K562 (cell line): Measurements from ENCODE around the gene RNF26. TPM values are rescaled to one million over a fixed set of nuclear protein-coding genes. Genes with fewer than 3 reads are reported as not detected.

Experiments
- ATF7 ChIP-seq: fragments of 450-650 bp; IDR thresholded peaks from 2 replicates; pipeline ENCODE4 v1.7.1; 2014; ENCODE audit warnings: mild to moderate bottlenecking, moderate library complexity
- CC2D1A ChIP-seq: fragments of 450-650 bp; IDR thresholded peaks from 2 replicates; pipeline ENCODE4 v1.6.1; 2017; ENCODE audit warnings: mild to moderate bottlenecking
- CEBPB ChIP-seq: fragments of 450-650 bp; IDR thresholded peaks from 2 replicates; pipeline ENCODE4 v1.6.1; 2016; ENCODE audit warnings: missing genetic modification characterization, missing compliant biosample characterization
- CREB3 ChIP-seq: fragments of 450-650 bp; conservative IDR thresholded peaks from 2 replicates; pipeline ENCODE4 v1.6.1; 2016; ENCODE audit warnings: missing genetic modification characterization, low read depth, mild to moderate bottlenecking, missing compliant biosample characterization, moderate library complexity
- DIDO1 ChIP-seq: fragments of 450-650 bp; IDR thresholded peaks from 2 replicates; pipeline ENCODE4 v1.6.1; 2016; ENCODE audit warnings: low read depth, missing biosample characterization, missing genetic modification characterization
- E4F1 ChIP-seq: fragments of 250-450 bp; sonication (Bioruptor Pico); IDR thresholded peaks from 2 replicates; pipeline ENCODE4 v1.5.0; 2021; ENCODE audit warnings: mild to moderate bottlenecking, borderline replicate concordance
- FOXA3 ChIP-seq, 2 experiments: fragments of 450-650 bp in 1 of 2; sonication (generic) in 1 of 2; formaldehyde crosslinking; IDR thresholded peaks in 1 of 2; conservative IDR thresholded peaks in 1 of 2; 2 replicates each; pipeline versions ENCODE4 v1.4.0 to v1.8.0; 2020 to 2022; ENCODE audit warnings: mild to moderate bottlenecking in 2 of 2, missing genetic modification reagents in 1 of 2
- HDGF ChIP-seq: fragments of 450-650 bp; IDR thresholded peaks from 2 replicates; pipeline ENCODE4 v1.6.1; 2016
- HNRNPK ChIP-seq: fragments of 200-400 bp; formaldehyde crosslinking; IDR thresholded peaks from one replicate; pipeline ENCODE4 v1.6.1; 2018; ENCODE audit warnings: mild to moderate bottlenecking, low read depth, low read length; ENCODE audit not compliant: poor library complexity, severe bottlenecking
- KLF13 ChIP-seq: fragments of 450-650 bp; IDR thresholded peaks from 2 replicates; pipeline ENCODE4 v1.6.1; 2016; ENCODE audit warnings: missing genetic modification characterization, low read depth, mild to moderate bottlenecking, missing compliant biosample characterization, moderate library complexity, borderline replicate concordance
- LCOR ChIP-seq: sonication (generic); formaldehyde crosslinking; IDR thresholded peaks from 2 replicates; pipeline ENCODE4 v1.8.0; 2022; ENCODE audit warnings: mild to moderate bottlenecking, missing genetic modification reagents
- MAFG ChIP-seq: fragments of 450-650 bp; conservative IDR thresholded peaks from 2 replicates; pipeline ENCODE4 v1.6.1; 2016; ENCODE audit warnings: missing genetic modification characterization, missing compliant biosample characterization
- NCOR1 ChIP-seq: fragments of 450-650 bp; IDR thresholded peaks from 2 replicates; pipeline ENCODE4 v1.6.1; 2016; ENCODE audit warnings: mild to moderate bottlenecking, moderate library complexity
- NFATC3 ChIP-seq: fragments of 450-650 bp; IDR thresholded peaks from 2 replicates; pipeline ENCODE4 v1.6.1; 2017; ENCODE audit warnings: mild to moderate bottlenecking
- PYGO2 ChIP-seq: fragments of 450-650 bp; IDR thresholded peaks from 2 replicates; pipeline ENCODE4 v1.6.1; 2016; ENCODE audit warnings: mild to moderate bottlenecking, missing genetic modification characterization, moderate library complexity, missing compliant biosample characterization
- SMARCA5 ChIP-seq: fragments of 450-650 bp; IDR thresholded peaks from 2 replicates; pipeline ENCODE4 v1.6.1; 2016
- TRIM28 ChIP-seq: fragments of 450-650 bp; IDR thresholded peaks from 2 replicates; pipeline ENCODE4 v1.6.1; 2017
- ZC3H11A ChIP-seq: IDR thresholded peaks from 2 replicates; pipeline ENCODE4 v1.6.1; 2012; ENCODE audit warnings: low read depth, low read length, improper control_type of control experiment
- ZNF143 ChIP-seq: sonication (generic); formaldehyde crosslinking; IDR thresholded peaks from 2 replicates; pipeline ENCODE4 v1.9.0; 2022; ENCODE audit warnings: mild to moderate bottlenecking, missing genetic modification reagents
- ZNF253 ChIP-seq: fragments of 250-450 bp; sonication (Bioruptor Pico); conservative IDR thresholded peaks from 2 replicates; pipeline ENCODE4 v1.6.1; 2021; ENCODE audit warnings: mild to moderate bottlenecking
- ZNF311 ChIP-seq: fragments of 250-450 bp; sonication (Bioruptor Pico); IDR thresholded peaks from 2 replicates; pipeline ENCODE4 v1.4.0; 2020; ENCODE audit warnings: mild to moderate bottlenecking, moderate library complexity
- ZNF584 ChIP-seq: fragments of 200-800 bp; sonication (Bioruptor generic); IDR thresholded peaks from 2 replicates; pipeline ENCODE4 v1.6.1; 2016; ENCODE audit warnings: low read depth, mild to moderate bottlenecking, missing genetic modification characterization, missing compliant biosample characterization
- polyA plus RNA-seq, 8 experiments: library from polyadenylated mRNA; depleted of rRNA in 4 of 8; stranded (reverse) in 5 of 8; unstranded in 3 of 8; fragments of >200 nt; fragmentation: Nextera tagmentation in 2 of 8; fragmentation: Illumina TruSeq in 1 of 8; extraction: Ambion mirVana in 2 of 8; extraction: Trizol in 1 of 8; gene quantifications; 2 replicates each; pipeline versions ENCODE4 v1.2.1 to v1.2.3, GENCODE V29; 2011 to 2014; ENCODE audit warnings: inconsistent platforms in 1 of 8, missing spikeins in 1 of 8
- total RNA-seq, 7 experiments: library from RNA; depleted of rRNA in 6 of 7; stranded (reverse); fragments of >200 nt in 6 of 7; fragmentation: Illumina TruSeq in 2 of 7; extraction: Trizol in 2 of 7; gene quantifications; 2 replicates each; pipeline versions ENCODE4 v1.2.1 to v1.2.3, GENCODE V29; 2011 to 2021; ENCODE audit warnings: low replicate concordance in 1 of 7
- TF ChIP-seq, protein P1 (sequence below): sonication (generic); formaldehyde crosslinking; IDR thresholded peaks from 2 replicates; pipeline ENCODE4 v1.8.1; 2023; ENCODE audit warnings: mild to moderate bottlenecking, missing genetic modification reagents, moderate library complexity
- TF ChIP-seq, protein P2 (sequence below): sonication (generic); formaldehyde crosslinking; IDR thresholded peaks from 2 replicates; pipeline ENCODE4 v1.8.0; 2022; ENCODE audit warnings: mild to moderate bottlenecking, missing genetic modification reagents

The RNF26 gene
- total and polyA plus RNA-seq, 9 of the 15 experiments (the other 6 are each of a cell fraction or from before 2014, with no cell fraction given): 5.3 to 53.6 (median 12.7) TPM

GRCh38 chr11:119381181-119381988, 47.1 kb downstream of the RNF26 start, which contains the start of gene USP2 (continued):
- TF ChIP-seq NFATC3 (no peak), HNRNPK (no peak), ZC3H11A (no peak), ZNF143 (CRISPR knock-in tag) (no peak), CC2D1A (no peak), CREB3 (tag) (no peak), ZNF311 (no peak), SMARCA5 (no peak), NCOR1 (0 out of 2 replicates have a peak, but pooled peaks have one; percentile 17), KLF13 (tag) (peak; percentile 51; the same call in 1 of the 2 replicates), ATF7 (peak; percentile 94), PYGO2 (tag) (no peak), MAFG (tag) (no peak), CEBPB (tag) (no peak), LCOR (CRISPR knock-in tag) (peak; percentile 45; the same call in 1 of the 2 replicates), FOXA3 (CRISPR knock-in tag; conservative IDR thresholded peaks at IDR 0.05 in 1 of 2, IDR thresholded peaks at IDR 0.05 in 1 of 2) (peak in 1 of 2 experiments; percentile 60; a peak in 1 of 4 replicates), ZNF253 (no peak), E4F1 (CRISPR knock-in tag) (no peak), DIDO1 (tag) (no peak; the same call in 1 of the 2 replicates), ZNF584 (no peak), HDGF (no peak), TRIM28 (no peak)
- TF ChIP-seq, protein P1, sequence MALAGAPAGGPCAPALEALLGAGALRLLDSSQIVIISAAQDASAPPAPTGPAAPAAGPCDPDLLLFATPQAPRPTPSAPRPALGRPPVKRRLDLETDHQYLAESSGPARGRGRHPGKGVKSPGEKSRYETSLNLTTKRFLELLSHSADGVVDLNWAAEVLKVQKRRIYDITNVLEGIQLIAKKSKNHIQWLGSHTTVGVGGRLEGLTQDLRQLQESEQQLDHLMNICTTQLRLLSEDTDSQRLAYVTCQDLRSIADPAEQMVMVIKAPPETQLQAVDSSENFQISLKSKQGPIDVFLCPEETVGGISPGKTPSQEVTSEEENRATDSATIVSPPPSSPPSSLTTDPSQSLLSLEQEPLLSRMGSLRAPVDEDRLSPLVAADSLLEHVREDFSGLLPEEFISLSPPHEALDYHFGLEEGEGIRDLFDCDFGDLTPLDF: no peak; the same call in 1 of the 2 replicates
- TF ChIP-seq, protein P2, sequence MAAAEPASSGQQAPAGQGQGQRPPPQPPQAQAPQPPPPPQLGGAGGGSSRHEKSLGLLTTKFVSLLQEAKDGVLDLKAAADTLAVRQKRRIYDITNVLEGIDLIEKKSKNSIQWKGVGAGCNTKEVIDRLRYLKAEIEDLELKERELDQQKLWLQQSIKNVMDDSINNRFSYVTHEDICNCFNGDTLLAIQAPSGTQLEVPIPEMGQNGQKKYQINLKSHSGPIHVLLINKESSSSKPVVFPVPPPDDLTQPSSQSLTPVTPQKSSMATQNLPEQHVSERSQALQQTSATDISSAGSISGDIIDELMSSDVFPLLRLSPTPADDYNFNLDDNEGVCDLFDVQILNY (CRISPR knock-in tag): no peak; the same call in 1 of the 2 replicates
